GM21723 (cell line): Measurements from ENCODE around the gene INPP5A.
A peak's percentile ranks its signal among the peaks of the same experiment; 100 is the strongest.

Experiments used
- ATAC-seq: cut with Tn5 transposase; IDR thresholded peaks from one replicate; pipeline ENCODE4 v1.9.1; 2021; ENCODE audit warnings: mild to moderate bottlenecking, moderate library complexity; ENCODE audit not compliant: unreplicated experiment

The INPP5A gene

GRCh38 chr10:132534391-132535064 is 3.1 kb upstream of the INPP5A start:
- ATAC-seq: no peak

- no peak for ATAC-seq
These were observed 2.4 kb upstream of the INPP5A start for GRCh38 chr10:132535065-132535651.

GRCh38 chr10:132536241-132536876 is 1.2 kb upstream of the INPP5A start:
- ATAC-seq: peak; percentile 11

GRCh38 chr10:132536877-132537683 is 507 bp upstream of the INPP5A start:
- ATAC-seq: peak; percentile 89

- ATAC-seq: no peak
These were observed 623 bp downstream of the INPP5A start for GRCh38 chr10:132538031-132538789.

- no peak for ATAC-seq
These were observed 1.3 kb downstream of the INPP5A start for GRCh38 chr10:132538790-132539421.

GRCh38 chr10:132539431-132539839 is 1.8 kb downstream of the INPP5A start:
- no peak for ATAC-seq

GRCh38 chr10:132539894-132540293 is 2.3 kb downstream of the INPP5A start:
- no peak for ATAC-seq

- no peak for ATAC-seq
These were observed 2.9 kb downstream of the INPP5A start for GRCh38 chr10:132540456-132540855.

GRCh38 chr10:132541129-132541528 is 3.5 kb downstream of the INPP5A start:
- no peak for ATAC-seq

- no peak for ATAC-seq
These were observed 4.0 kb downstream of the INPP5A start for GRCh38 chr10:132541601-132542011.

- ATAC-seq: no peak
These were observed 4.6 kb downstream of the INPP5A start for GRCh38 chr10:132542086-132542775.

- no peak for ATAC-seq
These were observed 5.2 kb downstream of the INPP5A start for GRCh38 chr10:132542819-132543218.

- no peak for ATAC-seq
These were observed 6.5 kb downstream of the INPP5A start for GRCh38 chr10:132543916-132544743.

GRCh38 chr10:132544744-132545658 is 7.4 kb downstream of the INPP5A start:
- no peak for ATAC-seq

- ATAC-seq: no peak
These were observed 8.2 kb downstream of the INPP5A start for GRCh38 chr10:132545659-132546367.
